IMR-90 (cell line): ENCODE measurements around the gene ITFG2. TPM values are rescaled to one million over a fixed set of nuclear protein-coding genes. Genes with fewer than 3 reads are reported as not detected.

Experiments used
- ATAC-seq: fragments of 200-7000 bp; cut with Tn5 transposase; 2 replicates; pipeline ENCODE4 v1.9.1; 2020; ENCODE audit warnings: low read depth, mild to moderate bottlenecking, moderate library complexity
- BruUV-seq: library from RNA; stranded (reverse); fragments of 400-500 nt; replicated peaks from 2 replicates; lab custom pipeline; 2021; lab: Mats Ljungman, UMichigan
- CTCF ChIA-PET: fragments of 300-600 bp; formaldehyde crosslinking; extraction: SDS; loops from one replicate; lab custom pipeline; 2021; ENCODE audit warnings: antibody characterized with exemption; lab: Yijun Ruan, JAX
- POLR2A ChIA-PET: fragments of 300-600 bp; sonication (Branson Sonifier 250); formaldehyde crosslinking; loops from one replicate; lab custom pipeline; 2022; ENCODE audit warnings: antibody characterized with exemption; ENCODE audit not compliant: unreplicated experiment; lab: Charles Lee
- DNase-seq: peaks from one replicate; pipeline ENCODE4 v3.0.0; 2013
- H2AFZ ChIP-seq: replicated peaks from 2 replicates; pipeline ENCODE3; 2013; ENCODE audit warnings: low read length, mild to moderate bottlenecking; ENCODE audit not compliant: poor library complexity
- H2AK5ac ChIP-seq: 2 replicates; pipeline ENCODE4 v1.6.1; 2013; ENCODE audit warnings: low read depth, low read length, inconsistent platforms
- H2AK9ac ChIP-seq: replicated peaks from 2 replicates; pipeline ENCODE3; 2013; ENCODE audit warnings: mild to moderate bottlenecking, low read depth, low read length, moderate library complexity; ENCODE audit not compliant: poor library complexity
- H2BK120ac ChIP-seq: 2 replicates; pipeline ENCODE4 v1.6.1; 2013; ENCODE audit warnings: low read depth, low read length, inconsistent platforms
- H2BK15ac ChIP-seq: 3 replicates; pipeline ENCODE4 v1.6.1; 2013; ENCODE audit warnings: low read depth, low read length, inconsistent platforms
- H2BK20ac ChIP-seq: 2 replicates; pipeline ENCODE4 v1.6.1; 2013; ENCODE audit warnings: low read depth, mild to moderate bottlenecking, inconsistent platforms, low read length, moderate library complexity
- H2BK5ac ChIP-seq: 2 replicates; pipeline ENCODE4 v1.6.1; 2013; ENCODE audit warnings: mild to moderate bottlenecking, low read depth, low read length, inconsistent platforms; ENCODE audit not compliant: poor library complexity, severe bottlenecking
- H3K14ac ChIP-seq: replicated peaks from 2 replicates; pipeline ENCODE4 v1.6.1; 2013; ENCODE audit warnings: low read depth, low read length, inconsistent platforms
- H3K18ac ChIP-seq: 2 replicates; pipeline ENCODE4 v1.6.1; 2013; ENCODE audit warnings: low read depth, low read length, control low read depth
- H3K23ac ChIP-seq: 2 replicates; pipeline ENCODE4 v1.6.1; 2013; ENCODE audit warnings: low read depth, low read length, inconsistent platforms
- H3K27ac ChIP-seq: 2 replicates; pipeline ENCODE4 v1.5.1; 2013; ENCODE audit warnings: mild to moderate bottlenecking, control low read depth, low read length; ENCODE audit not compliant: insufficient read depth
- H3K27me3 ChIP-seq: 2 replicates; pipeline ENCODE4 v1.6.1; 2013; ENCODE audit warnings: low read length; ENCODE audit not compliant: control insufficient read depth, insufficient read depth
- H3K36me3 ChIP-seq: 2 replicates; pipeline ENCODE4 v1.6.1; 2013; ENCODE audit warnings: low read length, mixed read lengths; ENCODE audit not compliant: control insufficient read depth, insufficient read depth
- H3K4ac ChIP-seq: 2 replicates; pipeline ENCODE4 v1.6.1; 2013; ENCODE audit warnings: low read depth, low read length, inconsistent platforms
- H3K4me1 ChIP-seq: 2 replicates; pipeline ENCODE4 v1.6.1; 2013; ENCODE audit warnings: low read length, mixed read lengths; ENCODE audit not compliant: control insufficient read depth, insufficient read depth
- H3K4me2 ChIP-seq: 2 replicates; pipeline ENCODE4 v1.6.1; 2013; ENCODE audit warnings: low read depth, mild to moderate bottlenecking, control low read depth, low read length, moderate library complexity
- H3K4me3 ChIP-seq: 2 replicates; pipeline ENCODE4 v1.5.1; 2013; ENCODE audit warnings: low read depth, mild to moderate bottlenecking, control low read depth, low read length, moderate library complexity; ENCODE audit not compliant: insufficient read depth
- H3K56ac ChIP-seq: 2 replicates; pipeline ENCODE4 v1.6.1; 2013; ENCODE audit warnings: low read length, inconsistent platforms; ENCODE audit not compliant: insufficient read depth; ENCODE audit errors: extremely low read depth
- H3K79me1 ChIP-seq, 2 experiments: 2 replicates each; pipeline ENCODE4 v1.6.1; 2013; ENCODE audit warnings: low read length in 2 of 2, inconsistent platforms in 1 of 2, low read depth in 1 of 2
- H3K9ac ChIP-seq: 2 replicates; pipeline ENCODE4 v1.6.1; 2013; ENCODE audit warnings: low read depth, low read length, control low read depth
- H3K9me1 ChIP-seq: 2 replicates; pipeline ENCODE4 v1.6.1; 2013; ENCODE audit warnings: low read length, inconsistent platforms; ENCODE audit not compliant: insufficient read depth
- H3K9me3 ChIP-seq: 2 replicates; pipeline ENCODE4 v1.6.1; 2013; ENCODE audit warnings: low read length; ENCODE audit not compliant: control insufficient read depth, insufficient read depth
- H4K20me1 ChIP-seq: 2 replicates; pipeline ENCODE4 v1.6.1; 2013; ENCODE audit warnings: low read length, inconsistent platforms; ENCODE audit not compliant: insufficient read depth
- H4K5ac ChIP-seq: 2 replicates; pipeline ENCODE4 v1.6.1; 2013; ENCODE audit warnings: mild to moderate bottlenecking, low read depth, low read length, control low read depth
- H4K8ac ChIP-seq, 2 experiments: 2 replicates each; pipeline ENCODE4 v1.6.1; 2013; ENCODE audit warnings: low read depth in 2 of 2, low read length in 2 of 2, control low read depth in 1 of 2, inconsistent platforms in 1 of 2
- H4K91ac ChIP-seq: 2 replicates; pipeline ENCODE4 v1.6.1; 2013; ENCODE audit warnings: low read depth, low read length, inconsistent platforms; ENCODE audit not compliant: insufficient read depth
- BHLHE40 ChIP-seq: fragments of 150-350 bp; IDR thresholded peaks from 2 replicates; pipeline ENCODE4 v1.6.1; 2016; ENCODE audit warnings: mild to moderate bottlenecking, low read depth, low read length
- CEBPB ChIP-seq: IDR thresholded peaks from 2 replicates; pipeline ENCODE4 v1.6.1; 2012; ENCODE audit warnings: low read depth, low read length, improper control_type of control experiment
- CHD1 ChIP-seq: IDR thresholded peaks from 2 replicates; pipeline ENCODE4 v1.6.1; 2012; ENCODE audit warnings: low read depth, low read length, improper control_type of control experiment
- CTCF ChIP-seq: conservative IDR thresholded peaks from 2 replicates; pipeline ENCODE4 v1.5.1; 2012; ENCODE audit warnings: mild to moderate bottlenecking, low read depth, low read length, improper control_type of control experiment
- ELK1 ChIP-seq: fragments of 150-350 bp; IDR thresholded peaks from 2 replicates; pipeline ENCODE4 v1.6.1; 2016; ENCODE audit warnings: low read depth, mild to moderate bottlenecking, low read length, moderate library complexity, borderline replicate concordance
- FOS ChIP-seq: fragments of 150-350 bp; IDR thresholded peaks from 2 replicates; pipeline ENCODE4 v1.6.1; 2016; ENCODE audit warnings: low read depth, low read length
- MAFK ChIP-seq: IDR thresholded peaks from 2 replicates; pipeline ENCODE4 v1.6.1; 2012; ENCODE audit warnings: low read depth, low read length, improper control_type of control experiment
- MAZ ChIP-seq: IDR thresholded peaks from 2 replicates; pipeline ENCODE4 v1.6.1; 2012; ENCODE audit warnings: low read depth, mild to moderate bottlenecking, low read length, improper control_type of control experiment, moderate library complexity, borderline replicate concordance
- MXI1 ChIP-seq: IDR thresholded peaks from 2 replicates; pipeline ENCODE4 v1.6.1; 2012; ENCODE audit warnings: low read depth, mild to moderate bottlenecking, low read length, moderate library complexity, borderline replicate concordance
- POLR2A ChIP-seq: IDR thresholded peaks from 2 replicates; pipeline ENCODE4 v1.6.1; 2012; ENCODE audit warnings: mild to moderate bottlenecking, low read depth, low read length
- RAD21 ChIP-seq: IDR thresholded peaks from 2 replicates; pipeline ENCODE4 v1.6.1; 2012; ENCODE audit warnings: low read length, improper control_type of control experiment
- RCOR1 ChIP-seq: IDR thresholded peaks from 2 replicates; pipeline ENCODE4 v1.6.1; 2012; ENCODE audit warnings: mild to moderate bottlenecking, low read length, improper control_type of control experiment; ENCODE audit not compliant: insufficient replicate concordance
- RFX5 ChIP-seq: IDR thresholded peaks from 2 replicates; pipeline ENCODE4 v1.8.0; 2012; ENCODE audit warnings: low read depth, mild to moderate bottlenecking, low read length, moderate library complexity
- SMC3 ChIP-seq: fragments of 150-350 bp; IDR thresholded peaks from 2 replicates; pipeline ENCODE4 v1.6.1; 2016; ENCODE audit warnings: low read depth, mild to moderate bottlenecking, antibody characterized with exemption, low read length, moderate library complexity
- USF2 ChIP-seq: fragments of 150-350 bp; IDR thresholded peaks from 2 replicates; pipeline ENCODE4 v1.6.1; 2017; ENCODE audit warnings: mild to moderate bottlenecking, antibody characterized with exemption, low read length, low read depth
- WGBS, 2 experiments: methylation state at CpG; one replicate each; pipeline versions ENCODE4 v1.1.5 to v1.1.7; 2013; ENCODE audit warnings: missing lambda C conversion rate in 2 of 2; ENCODE audit not compliant: insufficient read length in 1 of 2; ENCODE audit errors: extremely low coverage in 2 of 2; 5-methylcytosine and 5-hydroxymethylcytosine counted together
- dilution Hi-C: fragments of 300-500 bp; cut with HindIII; formaldehyde crosslinking; loops from one replicate; pipeline ENCODE4 v1.14.3; 2018; ENCODE audit warnings: low sequenced_read_pairs; ENCODE audit not compliant: unreplicated experiment
- in situ Hi-C: fragments of 300-500 bp; cut with MboI; formaldehyde crosslinking; loops from 3 replicates; pipeline ENCODE4 v1.14.3; 2019; ENCODE audit warnings: low sequenced_read_pairs, inconsistent platforms, mixed read lengths
- intact Hi-C: fragments of 100-400 bp; cut with micrococcal nuclease; formaldehyde crosslinking; loops from 2 replicates; pipeline ENCODE4 v1.10.0; 2022
- polyA plus RNA-seq, 3 experiments: library from polyadenylated mRNA; depleted of rRNA; stranded (reverse); fragments of >200 nt; gene quantifications; 2 replicates each; pipeline ENCODE4 v1.2.3, GENCODE V29; 2012; ENCODE audit warnings: low replicate concordance in 1 of 3
- total RNA-seq: library from RNA; depleted of rRNA; stranded (reverse); fragments of >200 nt; gene quantifications from 2 replicates; pipeline ENCODE4 v1.2.3, GENCODE V29; 2012

ITFG2 gene
- total and polyA plus RNA-seq, 2 of the 4 experiments (the other 2 are of a cell fraction): 20.3 to 25.5 TPM

GRCh38 chr12:2801044-2801783, 11.3 kb upstream of the ITFG2 start:
- H3K4me2 ChIP-seq: no peak overlapping the region
- H3K9me3 ChIP-seq: no peaks in the 10 kb centered on the region
- H2AFZ ChIP-seq: no peak overlapping the region
- no peak overlapping the region for H3K18ac ChIP-seq
- no peak overlapping the region for H3K23ac ChIP-seq
- 88% methylated on average over 7 of the region's 16 CpGs; no CpG with 5 or more reads in 1 of the 2 experiments for WGBS, 2 experiments
- no peak overlapping the region for H3K4ac ChIP-seq
- H2AK5ac ChIP-seq: no peak overlapping the region
- no peak overlapping the region for H4K5ac ChIP-seq
- no peak overlapping the region for H2BK15ac ChIP-seq
- BruUV-seq: no TSS peak
- ATAC-seq (no peak), DNase-seq (no peak)
- H3K27me3 ChIP-seq: no peaks in the 10 kb centered on the region
- H3K14ac ChIP-seq: no peak overlapping the region
- dilution Hi-C loops: no loop called here
- in situ Hi-C loops: no loop called here
- peaks cover 43% of the 10 kb centered on the region for H3K36me3 ChIP-seq
- H3K27ac ChIP-seq: no peak overlapping the region
- POLR2A ChIA-PET: no interaction called here
- no peak overlapping the region for H4K91ac ChIP-seq
- H4K8ac ChIP-seq: no peak overlapping the region
- H3K79me1 ChIP-seq: peaks cover 30 to 45% of the 10 kb centered on the region in 2 experiments
- no peak overlapping the region for H3K56ac ChIP-seq
- no peak overlapping the region for H2BK120ac ChIP-seq
- no peak overlapping the region for H3K9ac ChIP-seq
- H3K4me3 ChIP-seq: no peak overlapping the region
- CTCF ChIA-PET: interaction anchor here (1.1 kb wide), 1 partner anchor 13 kb away, joined by 3 read pairs; no protein-coding TSS in a partner anchor
- H2BK5ac ChIP-seq: no peak overlapping the region
- H2BK20ac ChIP-seq: no peak overlapping the region
- H2AK9ac ChIP-seq: no peak overlapping the region
- H3K4me1 ChIP-seq: peaks cover 16% of the 10 kb centered on the region
- H4K20me1 ChIP-seq: peaks cover 28% of the 10 kb centered on the region
- intact Hi-C loops: no loop called here
- peaks cover 14% of the 10 kb centered on the region; the same call in 1 of the 2 replicates for H3K9me1 ChIP-seq
- no peak for TF ChIP-seq SMC3
- no peak for TF ChIP-seq RAD21
- TF ChIP-seq CHD1: no peak
- TF ChIP-seq POLR2A: no peak
- no peak for TF ChIP-seq MAZ
- no peak for TF ChIP-seq CTCF
- TF ChIP-seq BHLHE40: no peak
- no peak for TF ChIP-seq RCOR1
- no peak for TF ChIP-seq CEBPB
- no peak for TF ChIP-seq ELK1
- TF ChIP-seq MXI1: no peak
- TF ChIP-seq MAFK: no peak
- no peak for TF ChIP-seq USF2
- TF ChIP-seq FOS: no peak
- no peak for TF ChIP-seq RFX5
